ENCODE data around the gene BCHE.
A peak's percentile ranks its signal among the peaks of the same experiment; 100 is the strongest.

The BCHE gene

GRCh38 chr3:165837058-165837525 lies at the start of gene BCHE:
Gene BCHE (minus strand): TSS chr3:165837423. CDS start chr3:165831033, 6,390 bp downstream.
- no peak for DNase-seq

DNA sequence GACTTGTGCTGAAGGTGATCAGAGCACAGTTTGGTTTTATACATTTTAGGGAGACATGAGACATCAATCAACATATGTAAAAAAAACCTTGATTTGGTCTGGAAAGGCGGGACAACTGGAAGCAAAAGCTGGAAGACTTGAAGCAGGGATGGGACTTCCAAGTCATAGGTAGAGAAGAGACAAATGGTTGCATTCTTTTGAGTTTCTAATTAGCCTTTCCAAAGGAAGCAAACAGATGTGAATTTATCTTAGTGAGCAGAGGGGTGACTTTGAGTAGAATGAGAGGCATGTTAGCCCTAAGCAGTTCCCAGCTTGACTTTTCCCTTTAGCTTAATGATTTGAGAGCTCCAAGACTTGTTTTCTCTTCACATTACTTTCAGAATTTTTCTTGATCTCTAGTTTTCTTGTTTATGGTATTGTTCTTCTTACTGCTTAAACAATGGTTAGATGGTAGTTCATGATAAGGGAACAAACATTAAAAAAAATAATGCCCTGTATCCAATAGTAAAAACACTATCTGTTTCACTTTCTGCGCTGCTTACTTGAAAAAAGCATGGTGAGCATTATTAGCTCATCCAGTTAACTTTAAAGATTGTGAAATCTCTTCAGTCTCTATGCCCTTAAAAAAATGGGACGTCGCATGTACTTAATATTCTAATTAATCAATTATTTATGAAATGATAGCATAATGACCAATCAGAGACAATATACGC lies 48.5 kb upstream of the BCHE start:
- in situ Hi-C loops (cut with MboI; ENCODE audit: low pct_unique_long_range_greater_than_20kb, low sequenced_read_pairs) = no loop called here

More at GRCh38 chr3:165837058-165837525, at the start of gene BCHE:
- in situ Hi-C loops (cut with MboI; ENCODE audit: low pct_unique_long_range_greater_than_20kb, low sequenced_read_pairs) = no loop called here

GRCh38 chr3:165884518-165884917 lies 47.3 kb upstream of the BCHE start:
- in situ Hi-C loops (cut with MboI; ENCODE audit: low pct_unique_long_range_greater_than_20kb, low sequenced_read_pairs) = no loop called here
- DNase-seq = no peak

More for the DNA sequence above, 48.5 kb upstream of the BCHE start:
- no peak for DNase-seq

DNA sequence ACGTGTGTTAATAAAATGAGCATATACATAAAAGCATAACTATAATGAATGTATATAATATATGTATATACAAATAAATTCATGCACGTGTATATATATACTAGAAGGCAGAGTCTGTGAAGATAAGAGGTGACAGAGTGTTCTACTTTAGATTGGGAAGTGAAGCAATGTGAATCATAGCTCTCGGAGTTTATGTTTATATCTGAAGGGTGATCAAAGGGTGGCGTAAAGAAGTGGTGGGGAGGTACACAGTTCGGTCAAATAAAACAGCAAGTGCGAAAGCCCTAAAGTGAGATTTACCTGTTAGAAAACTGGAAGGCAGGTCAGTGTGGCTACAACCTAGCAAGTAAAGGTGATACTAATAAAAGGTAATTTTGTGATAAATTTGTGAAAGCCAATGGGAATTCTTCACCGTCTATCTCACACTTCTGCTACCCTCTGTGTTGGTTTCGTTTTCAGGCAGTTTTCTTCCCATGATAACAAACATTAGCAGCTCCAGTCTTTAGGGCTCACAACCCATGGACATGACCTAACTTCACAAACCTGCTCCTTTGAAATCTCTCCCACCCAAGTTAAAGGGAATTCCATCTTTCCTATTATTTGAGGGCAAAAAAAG lies 46.7 kb upstream of the BCHE start:
- DNase-seq = no peak

GRCh38 chr3:165883117-165883516 lies 45.9 kb upstream of the BCHE start:
- in situ Hi-C loops (cut with MboI; ENCODE audit: low pct_unique_long_range_greater_than_20kb, low sequenced_read_pairs) = no loop called here
- no peak for DNase-seq

More for the DNA sequence above, 46.7 kb upstream of the BCHE start:
- in situ Hi-C loops (cut with MboI; ENCODE audit: low pct_unique_long_range_greater_than_20kb, low sequenced_read_pairs) = no loop called here

DNA sequence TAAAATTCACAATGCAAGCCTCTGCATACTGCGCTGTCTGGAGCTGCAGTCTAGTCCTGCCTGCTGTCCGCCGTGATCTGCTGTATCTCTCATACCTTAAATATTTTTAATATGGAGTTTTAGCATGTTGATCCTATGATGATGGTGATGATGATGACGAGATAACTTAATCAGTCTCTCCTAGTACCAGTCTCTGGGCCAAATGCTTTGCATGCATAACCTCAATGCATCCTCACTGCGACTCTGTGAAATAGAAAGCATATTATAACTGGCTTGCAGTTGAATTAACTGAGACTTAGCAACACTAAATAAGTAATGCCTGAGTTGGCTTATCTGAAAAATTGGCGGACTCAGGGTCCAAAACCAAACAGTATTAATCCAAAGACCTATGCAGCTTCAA lies 38.4 kb upstream of the BCHE start:
- DNase-seq = no peak
- in situ Hi-C loops (cut with MboI; ENCODE audit: low pct_unique_long_range_greater_than_20kb, low sequenced_read_pairs) = no loop called here

DNA sequence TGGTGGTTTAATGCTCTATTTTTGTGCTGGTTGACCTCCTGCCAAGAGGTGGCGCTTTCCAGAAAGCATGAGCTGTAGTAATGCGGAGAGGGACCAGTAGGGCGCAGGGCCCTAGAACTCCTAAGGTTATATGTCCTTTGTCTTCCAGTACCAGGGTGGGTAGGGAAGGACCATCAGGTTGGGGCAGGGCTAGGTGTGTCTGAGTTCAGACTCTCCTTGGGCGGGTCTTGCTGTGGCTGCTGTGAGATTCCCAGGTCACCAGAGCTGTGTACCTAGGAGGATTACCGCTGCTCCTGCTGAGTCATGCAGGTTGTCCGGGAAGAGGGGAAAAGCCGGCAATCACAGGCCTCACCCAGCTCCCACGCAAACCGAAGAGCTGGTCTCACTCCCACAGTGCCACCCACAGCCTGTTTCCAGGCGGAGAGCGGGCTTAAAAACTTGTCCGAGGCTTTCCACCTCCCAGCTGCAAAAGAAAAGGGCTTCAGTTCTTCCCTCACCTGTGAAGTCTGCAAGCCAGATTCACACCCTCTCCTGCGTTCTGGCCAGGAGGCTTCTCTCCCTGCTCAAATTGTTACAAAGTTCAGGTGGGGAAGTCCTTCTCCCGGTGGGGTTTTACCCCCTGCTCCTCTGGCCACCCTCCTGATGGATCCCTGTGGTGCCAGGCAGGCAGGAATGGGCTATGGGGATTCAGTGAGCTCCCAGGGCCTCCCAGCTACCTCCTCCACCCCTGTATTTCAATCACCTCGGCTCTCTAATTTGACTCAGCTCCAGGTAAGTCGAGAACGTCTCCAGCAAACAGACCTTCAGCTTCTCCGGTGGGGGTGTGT lies 37.7 kb upstream of the BCHE start:
- DNase-seq = no peak
- in situ Hi-C loops (cut with MboI; ENCODE audit: low pct_unique_long_range_greater_than_20kb, low sequenced_read_pairs) = no loop called here

- in situ Hi-C loops (cut with MboI; ENCODE audit: low pct_unique_long_range_greater_than_20kb, low sequenced_read_pairs) = no loop called here
- no peak for DNase-seq
These were observed 30.9 kb upstream of the BCHE start for GRCh38 chr3:165868088-165868487.

DNA sequence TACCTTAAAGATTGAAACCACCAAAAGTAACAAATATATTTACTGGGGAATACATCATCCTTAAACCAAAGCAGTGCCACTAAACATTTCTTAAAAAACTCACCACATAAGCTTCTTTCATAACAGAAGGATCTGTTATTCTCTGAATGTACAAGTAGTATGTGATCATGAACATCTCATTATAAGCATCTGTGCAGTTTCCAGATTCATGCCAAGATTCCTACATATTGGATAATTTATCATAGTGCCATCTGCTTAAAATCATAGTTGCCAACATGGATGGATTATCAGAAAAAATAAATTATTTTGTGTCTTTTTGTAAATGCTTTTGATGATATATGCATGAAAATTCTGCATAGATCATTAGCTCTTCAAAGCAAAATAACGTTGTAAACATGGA lies 21.8 kb upstream of the BCHE start:
- in situ Hi-C loops (cut with MboI; ENCODE audit: low pct_unique_long_range_greater_than_20kb, low sequenced_read_pairs) = no loop called here

GRCh38 chr3:165855581-165855980 lies 18.4 kb upstream of the BCHE start:
- no peak for DNase-seq
- in situ Hi-C loops (cut with MboI; ENCODE audit: low pct_unique_long_range_greater_than_20kb, low sequenced_read_pairs) = no loop called here

More for the DNA sequence above, 21.8 kb upstream of the BCHE start:
- DNase-seq = no peak

DNA sequence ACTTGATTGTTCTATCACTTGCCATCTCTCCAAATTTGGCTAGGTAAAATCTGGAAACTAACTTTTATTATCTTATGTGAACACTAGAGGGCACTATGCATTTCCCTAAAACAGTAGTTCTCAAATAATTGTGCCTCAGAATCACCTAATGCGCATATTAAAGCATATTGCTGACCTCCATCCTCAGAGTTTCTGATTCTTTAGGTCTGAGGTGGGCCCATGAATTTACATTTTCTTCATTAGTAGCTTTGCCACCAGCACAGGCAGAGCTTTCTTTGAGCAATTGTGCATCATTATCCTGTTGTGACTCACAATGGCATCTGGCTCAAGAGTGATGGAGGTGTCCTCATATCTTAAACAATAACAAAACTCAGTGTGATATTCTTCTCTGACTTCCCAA lies 17.5 kb upstream of the BCHE start:
- DNase-seq = peak; percentile 34
- in situ Hi-C loops (cut with MboI; ENCODE audit: low pct_unique_long_range_greater_than_20kb, low sequenced_read_pairs) = no loop called here

GRCh38 chr3:165852711-165853110 lies 15.5 kb upstream of the BCHE start:
- no peak for DNase-seq
- in situ Hi-C loops (cut with MboI; ENCODE audit: low pct_unique_long_range_greater_than_20kb, low sequenced_read_pairs) = no loop called here

DNA sequence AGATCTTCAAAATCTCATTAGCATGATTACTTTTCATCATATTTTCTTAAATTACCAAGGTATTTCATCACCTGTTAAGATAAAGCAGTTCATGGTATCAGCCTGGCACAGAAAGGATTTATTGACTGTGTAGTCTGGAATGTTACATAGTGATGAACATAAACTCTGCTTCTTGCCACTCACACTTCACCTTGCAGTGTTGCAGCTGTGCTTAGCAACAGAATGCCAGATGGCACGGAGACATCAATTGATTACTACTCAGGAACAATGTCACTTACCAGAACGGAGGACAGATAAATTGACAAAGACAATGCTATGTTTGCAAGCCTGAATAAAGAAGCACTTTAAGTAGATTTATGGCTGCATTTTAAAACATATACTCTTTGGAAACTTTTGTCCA lies 15.0 kb upstream of the BCHE start:
- in situ Hi-C loops (cut with MboI; ENCODE audit: low pct_unique_long_range_greater_than_20kb, low sequenced_read_pairs) = no loop called here
- DNase-seq = no peak

GRCh38 chr3:165846056-165846455 lies 8.8 kb upstream of the BCHE start:
- no peak for DNase-seq
- in situ Hi-C loops (cut with MboI; ENCODE audit: low pct_unique_long_range_greater_than_20kb, low sequenced_read_pairs) = no loop called here

- in situ Hi-C loops (cut with MboI; ENCODE audit: low pct_unique_long_range_greater_than_20kb, low sequenced_read_pairs) = no loop called here
- no peak for DNase-seq
These were observed 2.3 kb upstream of the BCHE start for GRCh38 chr3:165839296-165840076.

DNA sequence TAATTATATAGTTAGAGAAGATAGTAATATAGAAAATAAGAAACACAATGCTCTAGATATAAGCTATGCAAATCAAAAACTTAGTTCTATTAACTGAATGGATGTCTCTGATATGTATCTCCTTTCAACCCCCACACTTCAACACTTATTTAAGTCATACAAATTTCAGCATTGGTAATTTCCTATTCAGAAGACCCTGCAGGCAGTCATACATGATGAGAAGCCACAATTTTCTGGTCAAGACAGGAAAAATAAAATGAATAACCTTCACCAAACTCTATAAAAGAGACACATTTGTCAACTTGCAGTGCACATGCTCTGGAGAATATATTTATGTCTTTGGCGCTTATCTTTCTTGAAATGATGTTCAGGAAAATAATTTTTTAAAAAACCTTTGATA lies 578 bp upstream of the BCHE start:
- in situ Hi-C loops (cut with MboI; ENCODE audit: low pct_unique_long_range_greater_than_20kb, low sequenced_read_pairs) = no loop called here
- DNase-seq = no peak

- no peak for DNase-seq
- in situ Hi-C loops (cut with MboI; ENCODE audit: low pct_unique_long_range_greater_than_20kb, low sequenced_read_pairs) = no loop called here
These were observed 1.8 kb downstream of the BCHE start for GRCh38 chr3:165835431-165835830.

DNA sequence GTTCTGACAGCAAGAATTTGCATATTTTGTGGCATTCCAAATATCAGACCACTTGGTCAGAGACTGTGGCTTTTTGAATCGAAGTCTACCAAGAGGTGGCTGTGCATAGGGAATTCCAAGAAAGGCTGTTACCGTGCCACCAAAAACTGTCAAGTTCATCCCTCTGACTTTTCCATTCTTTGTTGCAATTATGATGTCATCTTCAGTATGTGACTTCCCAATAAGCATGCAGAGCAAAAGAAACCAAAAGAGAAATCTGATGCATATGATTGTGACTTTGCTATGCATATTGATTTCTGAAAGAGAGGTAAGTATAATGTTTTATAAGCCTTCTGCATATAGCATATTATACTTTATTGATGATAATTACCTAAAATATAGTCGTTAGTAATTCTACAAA lies 6.5 kb downstream of the BCHE start:
- in situ Hi-C loops (cut with MboI; ENCODE audit: low pct_unique_long_range_greater_than_20kb, low sequenced_read_pairs) = no loop called here
- DNase-seq = no peak

GRCh38 chr3:165827883-165828282 lies 9.3 kb downstream of the BCHE start:
- in situ Hi-C loops (cut with MboI; ENCODE audit: low pct_unique_long_range_greater_than_20kb, low sequenced_read_pairs) = no loop called here
- DNase-seq = no peak
